GM19372 (cell line): ENCODE data around the gene DAGLA.

Experiments
- ATAC-seq: cut with Tn5 transposase; IDR thresholded peaks from one replicate; pipeline ENCODE4 v1.9.1; 2021; ENCODE audit warnings: mild to moderate bottlenecking, low read depth, moderate library complexity; ENCODE audit not compliant: unreplicated experiment

DAGLA gene

GRCh38 chr11:61706452-61707400 is 26.5 kb downstream of the DAGLA start:
- ATAC-seq, result no peak

- no peak for ATAC-seq
These were observed 27.4 kb downstream of the DAGLA start for GRCh38 chr11:61707574-61707973.

- no peak for ATAC-seq
These were observed 28.9 kb downstream of the DAGLA start for GRCh38 chr11:61709110-61709509.

DNA sequence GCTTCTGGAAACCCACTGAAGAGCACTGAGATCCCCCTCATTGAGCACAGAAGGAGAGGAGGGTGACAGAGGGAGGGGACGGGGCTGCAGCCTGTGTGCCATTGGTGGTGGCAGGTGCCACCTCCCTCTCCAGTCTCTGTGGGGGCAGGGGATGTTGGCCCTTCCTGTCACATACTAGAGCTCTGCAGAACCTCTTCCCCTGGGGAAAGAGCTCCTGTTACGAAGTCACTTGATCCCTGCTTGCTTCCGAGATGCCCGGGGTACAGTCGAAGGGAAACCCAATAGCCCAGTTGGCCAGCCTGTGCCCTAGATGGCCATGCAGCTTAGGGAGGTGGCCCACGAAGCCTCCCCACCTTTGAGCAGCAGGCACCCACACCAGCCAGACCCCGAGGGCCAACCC is 29.4 kb downstream of the DAGLA start:
- ATAC-seq, result no peak

DNA sequence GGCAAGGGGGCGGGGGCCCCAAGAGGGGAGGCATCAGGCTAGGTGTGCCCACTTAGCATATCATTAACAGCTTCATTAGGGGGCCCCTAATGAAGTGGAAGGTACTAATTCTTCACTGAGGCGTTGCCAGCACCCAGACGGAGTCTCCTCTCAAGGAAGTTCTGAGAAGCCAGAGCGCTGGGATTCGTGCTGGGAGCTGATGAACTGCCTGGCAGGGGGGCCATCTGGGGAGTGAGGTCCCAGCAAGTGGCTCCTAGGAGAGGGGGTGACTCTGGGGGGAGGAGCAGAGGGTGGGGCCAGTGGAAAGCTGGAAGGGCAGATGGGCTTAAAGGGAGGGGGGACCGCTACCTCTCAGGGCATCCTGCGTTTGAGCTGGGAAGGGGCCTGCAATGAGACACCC is 29.8 kb downstream of the DAGLA start:
- ATAC-seq, result no peak

DNA sequence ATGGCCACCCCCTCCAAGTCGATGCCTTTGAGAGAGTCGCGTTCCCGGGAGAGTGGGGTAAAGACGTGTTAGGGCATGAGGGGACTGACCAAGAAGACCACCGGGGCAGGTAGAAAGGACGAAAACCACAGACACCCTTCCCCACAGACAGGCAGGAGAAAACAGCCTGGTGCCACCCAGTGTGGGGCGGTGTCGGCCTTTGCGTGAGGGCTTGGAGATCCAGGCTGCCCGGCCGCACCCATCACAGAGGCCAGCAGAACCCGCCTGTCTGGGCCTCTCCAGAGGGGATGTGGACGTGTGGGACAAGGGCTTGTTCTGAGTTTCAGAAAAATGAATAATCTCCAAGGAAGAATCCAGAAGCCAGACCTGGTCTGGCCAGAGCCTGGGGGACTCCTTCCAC is 30.8 kb downstream of the DAGLA start:
- ATAC-seq, result no peak

DNA sequence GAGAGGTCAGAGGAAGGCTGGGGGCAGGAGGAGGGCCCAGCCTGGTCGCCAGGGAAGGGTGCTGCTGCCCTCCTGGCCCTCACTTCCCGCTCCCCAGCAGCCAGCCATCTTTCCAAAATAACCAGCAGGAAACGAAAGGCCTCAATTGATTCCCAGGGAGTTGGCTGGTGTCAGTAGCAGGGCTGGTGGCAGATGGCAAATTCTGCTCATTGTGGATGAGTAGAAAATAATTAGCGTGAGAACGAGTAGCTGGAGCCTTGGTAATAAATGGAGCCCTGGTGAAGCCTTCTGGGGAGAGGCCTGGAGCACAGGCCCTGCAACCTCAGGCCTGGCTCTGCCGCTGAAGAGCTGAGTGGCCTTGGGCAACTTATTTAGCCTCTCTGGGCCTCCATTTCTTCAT is 31.3 kb downstream of the DAGLA start:
- ATAC-seq, result no peak

GRCh38 chr11:61712314-61712713 is 32.1 kb downstream of the DAGLA start:
- no peak for ATAC-seq

- no peak for ATAC-seq
These were observed 32.7 kb downstream of the DAGLA start for GRCh38 chr11:61712846-61713245.

DNA sequence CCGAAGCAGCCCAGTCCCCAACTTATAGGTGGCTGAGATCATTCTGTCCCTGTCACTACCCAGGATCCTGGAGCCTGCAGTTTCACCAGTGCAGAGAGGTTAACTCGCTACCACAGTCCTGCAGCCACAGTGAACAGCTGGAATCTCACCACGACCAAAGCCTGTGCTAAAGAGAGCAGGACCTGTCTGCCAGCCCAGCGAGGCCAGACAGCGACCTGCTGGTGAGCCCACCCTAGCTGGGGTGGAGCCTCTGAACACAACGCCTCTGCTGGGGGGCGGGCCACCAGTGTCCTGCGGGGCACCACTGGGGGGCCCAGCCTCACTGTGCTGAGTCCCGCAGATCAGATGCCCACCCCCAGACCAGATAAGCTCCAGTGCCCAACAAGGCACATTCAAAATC is 33.3 kb downstream of the DAGLA start:
- ATAC-seq, result no peak

DNA sequence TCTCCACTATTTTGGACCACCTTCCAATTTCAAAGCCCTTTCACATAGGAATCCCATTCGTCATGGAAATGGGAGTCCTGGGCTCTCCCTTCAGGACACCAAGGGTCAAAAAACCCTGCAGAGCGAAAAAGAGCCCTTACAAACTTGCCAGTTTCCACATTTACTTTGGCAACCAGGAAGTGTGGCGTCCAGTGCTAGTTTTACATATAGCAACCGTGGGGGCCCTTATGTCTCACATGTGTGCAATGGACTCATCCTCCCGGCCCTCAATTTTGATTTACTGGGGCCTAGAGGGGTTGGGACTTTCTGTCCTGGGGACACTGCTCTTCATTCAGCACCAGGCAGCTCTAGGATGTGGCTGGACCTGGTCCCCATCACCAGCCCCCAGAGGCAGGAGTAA is 33.7 kb downstream of the DAGLA start:
- ATAC-seq, result no peak

GRCh38 chr11:61714316-61714715 is 34.1 kb downstream of the DAGLA start:
- ATAC-seq, result no peak

- no peak for ATAC-seq
These were observed 34.7 kb downstream of the DAGLA start for GRCh38 chr11:61714916-61715315.

GRCh38 chr11:61715867-61716266 is 35.7 kb downstream of the DAGLA start:
- ATAC-seq, result no peak

GRCh38 chr11:61716478-61717285 is 36.5 kb downstream of the DAGLA start:
- no peak for ATAC-seq

GRCh38 chr11:61717286-61718033 is 37.3 kb downstream of the DAGLA start:
- ATAC-seq, result no peak

DNA sequence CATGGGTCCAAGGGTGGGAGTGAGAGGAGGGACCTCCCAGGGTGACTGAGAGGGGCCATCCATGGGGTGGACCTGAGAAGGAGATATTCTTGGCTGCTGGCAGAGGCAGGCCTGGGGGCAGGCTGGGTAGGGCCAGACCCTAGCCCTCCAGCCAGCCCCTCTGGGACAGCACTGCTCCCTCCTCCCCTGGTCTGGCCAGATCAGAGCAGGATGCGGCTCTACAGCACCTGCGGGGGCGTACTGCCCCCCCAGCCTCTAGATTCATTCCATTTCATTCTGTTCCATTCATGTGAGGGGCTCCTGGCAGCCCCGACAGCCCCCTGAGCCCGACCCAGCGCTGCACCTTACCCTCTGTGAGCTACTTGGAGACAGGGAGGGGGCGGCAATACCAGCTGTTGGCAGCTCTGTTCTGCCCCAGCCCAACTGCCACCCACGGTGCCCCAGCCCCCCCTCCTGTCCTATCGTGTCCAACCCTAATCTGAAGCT is 37.9 kb downstream of the DAGLA start:
- no peak for ATAC-seq

GRCh38 chr11:61718621-61719302 is 38.6 kb downstream of the DAGLA start:
- no peak for ATAC-seq

DNA sequence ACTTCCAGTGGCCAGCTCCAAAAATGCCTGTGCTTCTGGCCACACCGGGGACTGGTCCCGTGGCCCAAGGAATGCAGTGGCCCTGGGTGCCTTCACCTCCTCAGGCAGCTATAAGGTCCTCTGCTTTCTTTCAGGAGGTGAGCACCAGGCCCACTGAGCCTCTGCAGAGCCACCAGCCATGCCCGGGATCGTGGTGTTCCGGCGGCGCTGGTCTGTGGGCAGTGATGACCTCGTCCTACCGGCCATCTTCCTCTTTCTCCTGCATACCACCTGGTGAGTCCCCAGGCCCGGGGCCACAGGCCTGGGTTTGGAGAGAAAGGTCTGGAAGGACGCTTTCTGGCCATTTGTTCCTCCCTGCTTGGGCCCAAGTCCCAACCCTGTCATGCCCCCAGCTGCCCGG is 39.8 kb downstream of the DAGLA start:
- no peak for ATAC-seq

GRCh38 chr11:61720597-61720996 is 40.4 kb downstream of the DAGLA start:
- ATAC-seq, result no peak
